HepG2 (cell line): ENCODE results near the gene DGCR8. TPM values are rescaled to one million over a fixed set of nuclear protein-coding genes. Genes with fewer than 3 reads are reported as not detected.

Source experiments
- KLF15 ChIP-seq: sonication (generic); formaldehyde crosslinking; IDR thresholded peaks from 2 replicates; pipeline ENCODE4 v1.8.1; 2023; ENCODE audit warnings: borderline replicate concordance, mild to moderate bottlenecking, inconsistent platforms, missing genetic modification reagents, mixed read lengths
- NCOR1 ChIP-seq: fragments of 200-600 bp; sonication (generic); IDR thresholded peaks from 2 replicates; pipeline ENCODE4 v1.7.0; 2017; ENCODE audit warnings: antibody characterized with exemption, low read length, borderline replicate concordance
- NFE2 ChIP-seq: sonication (generic); formaldehyde crosslinking; IDR thresholded peaks from 2 replicates; pipeline ENCODE4 v1.4.0; 2020; ENCODE audit warnings: missing genetic modification reagents
- NFYC ChIP-seq: IDR thresholded peaks from 2 replicates; pipeline ENCODE4 v1.6.1; 2016; ENCODE audit warnings: missing genetic modification reagents, missing compliant biosample characterization
- PITX1 ChIP-seq: sonication (generic); formaldehyde crosslinking; IDR thresholded peaks from 2 replicates; pipeline ENCODE4 v1.5.1; 2020; ENCODE audit warnings: mild to moderate bottlenecking, missing genetic modification reagents
- SMAD9 ChIP-seq: sonication (generic); formaldehyde crosslinking; IDR thresholded peaks from 2 replicates; pipeline ENCODE4 v1.5.1; 2020; ENCODE audit warnings: mild to moderate bottlenecking, missing genetic modification reagents
- TAF1 ChIP-seq: sonication (generic); formaldehyde crosslinking; IDR thresholded peaks from 2 replicates; pipeline ENCODE4 v1.4.0; 2020; ENCODE audit warnings: missing genetic modification reagents
- ZNF101 ChIP-seq: sonication (generic); formaldehyde crosslinking; IDR thresholded peaks from 2 replicates; pipeline ENCODE4 v1.4.0; 2020; ENCODE audit warnings: mild to moderate bottlenecking, low read depth, missing genetic modification reagents, borderline replicate concordance
- ZNF317 ChIP-seq: sonication (generic); formaldehyde crosslinking; IDR thresholded peaks from 2 replicates; pipeline ENCODE4 v1.5.0; 2020; ENCODE audit warnings: mild to moderate bottlenecking, missing genetic modification reagents
- ZNF598 ChIP-seq: sonication (generic); formaldehyde crosslinking; IDR thresholded peaks from 2 replicates; pipeline ENCODE4 v1.5.1; 2020; ENCODE audit warnings: mild to moderate bottlenecking, missing genetic modification reagents, borderline replicate concordance
- polyA plus RNA-seq, 8 experiments: library from polyadenylated mRNA; depleted of rRNA in 3 of 8; stranded (reverse) in 7 of 8; unstranded in 1 of 8; fragments of >200 nt; fragmentation: Illumina TruSeq in 4 of 8; extraction: Trizol in 4 of 8; gene quantifications; 2 replicates each; pipeline versions ENCODE4 v1.2.1 to v1.2.3, GENCODE V29; 2011 to 2016; ENCODE audit warnings: low read depth in 4 of 8, missing spikeins in 1 of 8, mixed read lengths in 1 of 8; ENCODE audit not compliant: insufficient read depth in 1 of 8
- total RNA-seq, 5 experiments: library from RNA; depleted of rRNA; stranded (reverse); fragments of >200 nt; fragmentation: Illumina TruSeq; extraction: Trizol; gene quantifications; 2 replicates each; pipeline ENCODE4 v1.2.3, GENCODE V29; 2016; ENCODE audit warnings: low read depth in 1 of 5
- TF ChIP-seq, protein P1 (sequence below): sonication (generic); formaldehyde crosslinking; IDR thresholded peaks from 2 replicates; pipeline ENCODE4 v1.5.1; 2020; ENCODE audit warnings: mild to moderate bottlenecking, missing genetic modification reagents, borderline replicate concordance
- TF ChIP-seq, protein P2 (sequence below), 2 experiments: sonication (generic) in 1 of 2; formaldehyde crosslinking in 1 of 2; IDR thresholded peaks; 2 replicates each; pipeline versions ENCODE4 v1.6.1 to v1.9.0; 2014 to 2022; ENCODE audit warnings: antibody characterized with exemption in 1 of 2, borderline replicate concordance in 1 of 2, inconsistent platforms in 1 of 2, low read depth in 1 of 2, missing genetic modification reagents in 1 of 2

The DGCR8 gene
- total and polyA plus RNA-seq, 2 of the 13 experiments (the other 11 are each of a cell fraction or from before 2014, with no cell fraction given): 10.2 to 23.2 TPM

DNA sequence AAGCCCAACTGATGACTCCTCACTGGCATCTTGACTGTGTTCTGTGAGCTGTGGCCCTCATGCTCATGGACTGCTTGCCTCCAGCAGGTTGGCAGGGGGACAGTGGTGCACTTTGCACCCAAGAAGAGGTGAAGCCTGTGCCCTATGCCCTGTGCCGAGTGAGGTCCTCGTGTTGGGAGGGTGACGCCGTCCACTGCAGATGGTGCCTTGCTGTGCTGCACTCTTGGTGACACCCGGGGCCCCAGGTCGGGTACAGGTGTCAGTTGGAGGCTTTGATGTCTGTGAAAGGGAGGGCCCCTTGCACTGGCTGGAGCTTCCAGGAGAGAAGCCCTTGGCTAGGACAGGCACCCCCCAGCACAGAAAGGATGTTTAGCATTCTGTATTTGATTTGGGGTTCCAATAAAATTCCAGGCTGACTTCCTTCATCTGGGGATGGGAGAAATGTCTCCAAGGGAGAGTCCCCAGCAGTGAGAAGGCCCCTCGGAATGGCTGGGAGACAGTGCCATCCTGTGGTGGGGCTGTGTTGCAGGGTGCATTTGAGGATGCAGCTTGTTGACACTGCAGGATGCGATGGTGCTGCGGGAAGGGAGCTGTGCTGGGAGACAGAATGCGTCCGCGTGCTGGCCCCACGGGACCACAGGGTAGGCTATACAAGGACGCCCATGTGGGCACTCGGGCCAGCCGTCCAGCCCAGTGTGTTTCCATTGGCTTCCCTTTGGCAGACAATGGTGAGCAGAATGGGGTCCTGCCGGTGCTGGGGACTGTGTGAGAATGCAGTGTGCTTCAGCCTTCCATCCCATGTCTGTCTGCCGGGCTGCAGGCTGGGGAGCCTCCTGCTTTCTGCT is 49.1 kb downstream of the DGCR8 start (continued):
- TF ChIP-seq, protein P1, sequence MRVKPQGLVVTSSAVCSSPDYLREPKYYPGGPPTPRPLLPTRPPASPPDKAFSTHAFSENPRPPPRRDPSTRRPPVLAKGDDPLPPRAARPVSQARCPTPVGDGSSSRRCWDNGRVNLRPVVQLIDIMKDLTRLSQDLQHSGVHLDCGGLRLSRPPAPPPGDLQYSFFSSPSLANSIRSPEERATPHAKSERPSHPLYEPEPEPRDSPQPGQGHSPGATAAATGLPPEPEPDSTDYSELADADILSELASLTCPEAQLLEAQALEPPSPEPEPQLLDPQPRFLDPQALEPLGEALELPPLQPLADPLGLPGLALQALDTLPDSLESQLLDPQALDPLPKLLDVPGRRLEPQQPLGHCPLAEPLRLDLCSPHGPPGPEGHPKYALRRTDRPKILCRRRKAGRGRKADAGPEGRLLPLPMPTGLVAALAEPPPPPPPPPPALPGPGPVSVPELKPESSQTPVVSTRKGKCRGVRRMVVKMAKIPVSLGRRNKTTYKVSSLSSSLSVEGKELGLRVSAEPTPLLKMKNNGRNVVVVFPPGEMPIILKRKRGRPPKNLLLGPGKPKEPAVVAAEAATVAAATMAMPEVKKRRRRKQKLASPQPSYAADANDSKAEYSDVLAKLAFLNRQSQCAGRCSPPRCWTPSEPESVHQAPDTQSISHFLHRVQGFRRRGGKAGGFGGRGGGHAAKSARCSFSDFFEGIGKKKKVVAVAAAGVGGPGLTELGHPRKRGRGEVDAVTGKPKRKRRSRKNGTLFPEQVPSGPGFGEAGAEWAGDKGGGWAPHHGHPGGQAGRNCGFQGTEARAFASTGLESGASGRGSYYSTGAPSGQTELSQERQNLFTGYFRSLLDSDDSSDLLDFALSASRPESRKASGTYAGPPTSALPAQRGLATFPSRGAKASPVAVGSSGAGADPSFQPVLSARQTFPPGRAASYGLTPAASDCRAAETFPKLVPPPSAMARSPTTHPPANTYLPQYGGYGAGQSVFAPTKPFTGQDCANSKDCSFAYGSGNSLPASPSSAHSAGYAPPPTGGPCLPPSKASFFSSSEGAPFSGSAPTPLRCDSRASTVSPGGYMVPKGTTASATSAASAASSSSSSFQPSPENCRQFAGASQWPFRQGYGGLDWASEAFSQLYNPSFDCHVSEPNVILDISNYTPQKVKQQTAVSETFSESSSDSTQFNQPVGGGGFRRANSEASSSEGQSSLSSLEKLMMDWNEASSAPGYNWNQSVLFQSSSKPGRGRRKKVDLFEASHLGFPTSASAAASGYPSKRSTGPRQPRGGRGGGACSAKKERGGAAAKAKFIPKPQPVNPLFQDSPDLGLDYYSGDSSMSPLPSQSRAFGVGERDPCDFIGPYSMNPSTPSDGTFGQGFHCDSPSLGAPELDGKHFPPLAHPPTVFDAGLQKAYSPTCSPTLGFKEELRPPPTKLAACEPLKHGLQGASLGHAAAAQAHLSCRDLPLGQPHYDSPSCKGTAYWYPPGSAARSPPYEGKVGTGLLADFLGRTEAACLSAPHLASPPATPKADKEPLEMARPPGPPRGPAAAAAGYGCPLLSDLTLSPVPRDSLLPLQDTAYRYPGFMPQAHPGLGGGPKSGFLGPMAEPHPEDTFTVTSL (CRISPR knock-in tag): no peak
- TF ChIP-seq TAF1 (CRISPR knock-in tag) (no peak), KLF15 (CRISPR knock-in tag) (no peak), NFYC (CRISPR knock-in tag) (no peak), NFE2 (CRISPR knock-in tag) (no peak), SMAD9 (CRISPR knock-in tag) (no peak), PITX1 (CRISPR knock-in tag) (no peak), ZNF598 (no peak), ZNF101 (CRISPR knock-in tag) (no peak), NCOR1 (peak; percentile 45; the same call in 1 of the 2 replicates), ZNF317 (no peak)
- TF ChIP-seq, protein P2, sequence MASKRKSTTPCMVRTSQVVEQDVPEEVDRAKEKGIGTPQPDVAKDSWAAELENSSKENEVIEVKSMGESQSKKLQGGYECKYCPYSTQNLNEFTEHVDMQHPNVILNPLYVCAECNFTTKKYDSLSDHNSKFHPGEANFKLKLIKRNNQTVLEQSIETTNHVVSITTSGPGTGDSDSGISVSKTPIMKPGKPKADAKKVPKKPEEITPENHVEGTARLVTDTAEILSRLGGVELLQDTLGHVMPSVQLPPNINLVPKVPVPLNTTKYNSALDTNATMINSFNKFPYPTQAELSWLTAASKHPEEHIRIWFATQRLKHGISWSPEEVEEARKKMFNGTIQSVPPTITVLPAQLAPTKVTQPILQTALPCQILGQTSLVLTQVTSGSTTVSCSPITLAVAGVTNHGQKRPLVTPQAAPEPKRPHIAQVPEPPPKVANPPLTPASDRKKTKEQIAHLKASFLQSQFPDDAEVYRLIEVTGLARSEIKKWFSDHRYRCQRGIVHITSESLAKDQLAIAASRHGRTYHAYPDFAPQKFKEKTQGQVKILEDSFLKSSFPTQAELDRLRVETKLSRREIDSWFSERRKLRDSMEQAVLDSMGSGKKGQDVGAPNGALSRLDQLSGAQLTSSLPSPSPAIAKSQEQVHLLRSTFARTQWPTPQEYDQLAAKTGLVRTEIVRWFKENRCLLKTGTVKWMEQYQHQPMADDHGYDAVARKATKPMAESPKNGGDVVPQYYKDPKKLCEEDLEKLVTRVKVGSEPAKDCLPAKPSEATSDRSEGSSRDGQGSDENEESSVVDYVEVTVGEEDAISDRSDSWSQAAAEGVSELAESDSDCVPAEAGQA (IDR thresholded peaks at IDR 0.05; ENCODE audit: low read depth): no peak
- TF ChIP-seq, protein P2 (CRISPR knock-in tag; IDR thresholded peaks at IDR 0.05; ENCODE audit: borderline replicate concordance): no peak
